Activated B cell treated with CpG ODN at 0.5 μM for 24 hours (primary cell): ENCODE results near the gene PRSS8. TPM values are rescaled to one million over a fixed set of nuclear protein-coding genes. Genes with fewer than 3 reads are reported as not detected.
A peak's percentile ranks its signal among the peaks of the same experiment; 100 is the strongest.

Source experiments
- ATAC-seq: fragments of 200-7000 bp; cut with Tn5 transposase; one replicate; pipeline ENCODE4 v1.10.0; 2021; ENCODE audit warnings: low read depth, mild to moderate bottlenecking, moderate library complexity
- CTCF ChIA-PET: fragments of 350-600 bp; sonication (Branson Sonifier 250); formaldehyde crosslinking; loops from one replicate; lab custom pipeline; 2021; ENCODE audit warnings: antibody characterized with exemption; lab: Charles Lee
- POLR2A ChIA-PET: fragments of 350-600 bp; sonication (Branson Sonifier 250); formaldehyde crosslinking; loops from one replicate; lab custom pipeline; 2021; ENCODE audit warnings: antibody characterized with exemption; lab: Charles Lee
- DNase-seq: peaks from one replicate; pipeline ENCODE4 v3.0.0; 2022
- H3K27ac Mint-ChIP-seq: one replicate; pipeline ENCODE4 v1.8.0; 2020; ENCODE audit warnings: mixed read lengths
- H3K27me3 Mint-ChIP-seq: one replicate; pipeline ENCODE4 v1.8.0; 2021; ENCODE audit warnings: mixed read lengths
- H3K36me3 Mint-ChIP-seq: one replicate; pipeline ENCODE4 v1.8.0; 2021; ENCODE audit warnings: low read depth, mixed read lengths
- H3K4me1 Mint-ChIP-seq: one replicate; pipeline ENCODE4 v1.8.0; 2021; ENCODE audit warnings: mixed read lengths
- H3K4me3 Mint-ChIP-seq: one replicate; pipeline ENCODE4 v1.8.0; 2020; ENCODE audit warnings: mild to moderate bottlenecking, mixed read lengths
- H3K9me3 Mint-ChIP-seq: one replicate; pipeline ENCODE4 v1.8.0; 2020; ENCODE audit warnings: mixed read lengths
- CTCF ChIP-seq: fragments of 200-600 bp; IDR thresholded peaks from one replicate; pipeline ENCODE4 v1.8.0; 2022; ENCODE audit warnings: antibody characterized with exemption, mild to moderate bottlenecking
- intact Hi-C: fragments of 100-400 bp; cut with micrococcal nuclease; formaldehyde crosslinking; loops from one replicate; pipeline ENCODE4 v1.15.1; 2024
- total RNA-seq: library from RNA; stranded (reverse); gene quantifications from 2 replicates; pipeline ENCODE4 v1.2.3, GENCODE V29; 2022

The PRSS8 gene
- total RNA-seq, 1 donor from 2014 or later, result not detected

DNA sequence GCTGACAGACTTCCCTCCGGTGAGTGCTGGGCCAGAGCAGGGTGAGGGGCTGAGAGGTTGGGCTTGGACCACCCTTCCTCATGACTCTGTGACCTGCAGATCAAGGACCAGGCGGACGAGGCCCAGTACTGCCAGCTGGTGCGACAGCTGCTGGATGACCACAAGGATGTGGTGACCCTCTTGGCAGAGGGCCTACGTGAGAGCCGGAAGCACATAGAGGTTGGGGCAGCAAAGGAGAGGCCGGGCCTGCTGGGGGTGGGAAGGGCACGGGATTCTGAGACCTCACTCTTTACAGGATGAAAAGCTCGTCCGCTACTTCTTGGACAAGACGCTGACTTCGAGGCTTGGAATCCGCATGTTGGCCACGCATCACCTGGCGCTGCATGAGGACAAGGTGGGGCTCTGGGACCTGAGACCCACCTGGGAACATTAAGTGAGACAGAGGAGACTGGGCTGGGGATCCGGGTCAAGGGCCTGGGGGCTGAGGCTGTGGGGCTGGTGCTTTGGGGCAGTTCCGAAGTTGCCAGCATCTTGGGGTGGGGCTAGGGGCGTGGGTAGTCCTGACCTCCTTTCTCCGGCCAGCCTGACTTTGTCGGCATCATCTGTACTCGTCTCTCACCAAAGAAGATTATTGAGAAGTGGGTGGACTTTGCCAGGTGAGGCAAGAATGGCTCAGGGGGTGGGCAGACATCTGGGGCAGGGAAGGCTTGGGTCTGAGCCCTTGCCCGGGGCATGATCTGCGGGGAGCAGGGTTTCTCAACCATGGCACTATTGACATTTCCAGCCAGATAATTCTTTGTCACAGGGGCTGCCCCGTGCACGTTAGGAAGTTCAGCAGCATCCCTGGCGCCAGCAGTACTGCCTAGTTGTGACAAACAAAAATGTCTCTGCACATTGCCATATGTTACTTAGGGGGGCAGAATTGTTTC is 25.2 kb downstream of the PRSS8 start:
- H3K36me3 Mint-ChIP-seq, result peaks cover 32% of the 10 kb centered on the region
- intact Hi-C loops, result loop anchor here (10.0 kb wide), 1 partner anchor 224 kb away; no protein-coding TSS in a partner anchor
- peak overlapping the region; percentile 21 for H3K4me3 Mint-ChIP-seq
- ATAC-seq (no peak), DNase-seq (no peak)
- peaks cover 23% of the 10 kb centered on the region for H3K4me1 Mint-ChIP-seq
- TF ChIP-seq CTCF, result no peak
- ChIA-PET CTCF (no interaction called here), POLR2A (interaction anchor here (0.6 kb wide), 1 partner anchor 10 kb away, joined by 3 read pairs; no protein-coding TSS in a partner anchor)
- no peaks in the 10 kb centered on the region for H3K27me3 Mint-ChIP-seq
- no peaks in the 10 kb centered on the region for H3K9me3 Mint-ChIP-seq
- H3K27ac Mint-ChIP-seq, result no peak overlapping the region

- peak overlapping the region; percentile 56 for H3K27ac Mint-ChIP-seq
- ChIA-PET POLR2A (interaction anchor here (0.6 kb wide), 1 partner anchor 11 kb away, joined by 3 read pairs; no protein-coding TSS in a partner anchor), CTCF (no interaction called here)
- peak overlapping the region; percentile 78 for H3K4me3 Mint-ChIP-seq
- intact Hi-C loops, result loop anchor here (2.0 to 10.0 kb wide), 3 partner anchors 33 to 758 kb away; no protein-coding TSS in a partner anchor
- no peaks in the 10 kb centered on the region for H3K27me3 Mint-ChIP-seq
- peaks cover 32% of the 10 kb centered on the region for H3K36me3 Mint-ChIP-seq
- peaks cover 22% of the 10 kb centered on the region for H3K4me1 Mint-ChIP-seq
- ATAC-seq (no peak), DNase-seq (no peak)
- no peak for TF ChIP-seq CTCF
- no peaks in the 10 kb centered on the region for H3K9me3 Mint-ChIP-seq
These were observed 25.9 kb downstream of the PRSS8 start for GRCh38 chr16:31109622-31110021.

GRCh38 chr16:31108794-31109558 is 26.6 kb downstream of the PRSS8 start:
- peak overlapping the region; percentile 78 for H3K4me3 Mint-ChIP-seq
- H3K27me3 Mint-ChIP-seq, result no peaks in the 10 kb centered on the region
- H3K27ac Mint-ChIP-seq, result no peak overlapping the region
- ChIA-PET CTCF (no interaction called here), POLR2A (interaction anchor here (0.6 to 1.5 kb wide), 3 partner anchors 9 to 71 kb away, joined by 3 to 8 read pairs (median 3); partner anchors contain the start of gene FUS)
- H3K9me3 Mint-ChIP-seq, result no peaks in the 10 kb centered on the region
- no peak for TF ChIP-seq CTCF
- intact Hi-C loops, result loop anchor here (2.0 to 5.0 kb wide), 2 partner anchors 34 to 758 kb away; no protein-coding TSS in a partner anchor
- DNase-seq (no peak), ATAC-seq (no peak)
- peaks cover 32% of the 10 kb centered on the region for H3K36me3 Mint-ChIP-seq
- peaks cover 22% of the 10 kb centered on the region for H3K4me1 Mint-ChIP-seq

DNA sequence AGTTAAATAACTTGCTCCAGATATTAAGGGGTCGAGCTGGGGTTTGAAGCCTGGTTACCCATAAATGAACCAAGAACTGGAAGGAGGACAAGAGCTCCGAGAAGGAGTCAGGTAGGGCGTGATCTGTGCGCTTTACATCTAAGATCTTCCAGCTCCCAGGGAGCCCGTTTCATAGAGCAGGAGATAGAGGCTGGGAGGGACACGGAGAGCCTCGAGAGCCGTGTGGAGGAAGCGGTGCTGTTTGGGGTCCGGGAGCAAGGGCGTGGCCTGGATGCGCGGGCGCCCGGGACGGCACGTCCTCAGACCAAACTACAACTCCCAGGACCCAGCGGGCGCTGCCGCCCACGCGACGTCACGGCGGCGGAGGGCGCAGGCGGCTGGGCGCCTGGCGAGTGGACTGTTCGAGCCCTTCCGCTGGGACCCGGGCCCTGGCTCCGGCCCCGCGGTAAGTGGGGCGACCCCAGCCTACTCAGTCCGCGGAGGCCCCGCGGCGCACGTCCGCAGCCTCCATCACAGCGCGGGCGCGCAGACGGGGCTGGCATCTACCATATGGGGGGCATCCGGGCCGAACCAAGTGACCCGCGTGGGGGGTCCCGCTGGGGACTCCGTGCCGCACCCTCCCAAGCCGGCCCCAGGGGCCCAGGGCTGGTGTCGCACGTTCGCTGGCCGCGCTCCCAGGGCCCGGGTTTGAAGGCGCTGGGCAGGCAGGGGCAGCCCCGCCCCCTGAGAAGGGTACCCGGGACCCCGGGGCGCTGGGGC is 27.3 kb downstream of the PRSS8 start, which contains the start of gene BCKDK:
BCKDK (plus strand) TSS at position 352 of the 759 bp plus-strand sequence. CDS start 838 bp downstream, outside the sequence.
- POLR2A ChIA-PET, result interaction anchor here (1.5 to 1.6 kb wide), 2 partner anchors 9 to 72 kb away, joined by 8 to 13 read pairs; partner anchors contain the start of genes FUS and KAT8

More for the DNA sequence above, 27.3 kb downstream of the PRSS8 start, which contains the start of gene BCKDK:
- TF ChIP-seq CTCF, result no peak
- H3K4me1 Mint-ChIP-seq, result peaks cover 19% of the 10 kb centered on the region
- H3K36me3 Mint-ChIP-seq, result peaks cover 32% of the 10 kb centered on the region
- no peaks in the 10 kb centered on the region for H3K27me3 Mint-ChIP-seq
- peak within 1 kb of the TSS; percentile 83 for H3K4me3 Mint-ChIP-seq
- DNase-seq (peak; percentile 69), ATAC-seq (peak; percentile 81)
- CTCF ChIA-PET, result interaction anchor here (1.1 kb wide), 1 partner anchor 49 kb away, joined by 5 read pairs; no protein-coding TSS in a partner anchor
- intact Hi-C loops, result loop anchor here (2.0 to 5.0 kb wide), 2 partner anchors 35 to 759 kb away; no protein-coding TSS in a partner anchor
- H3K27ac Mint-ChIP-seq, result peak within 1 kb of the TSS; percentile 77
- H3K9me3 Mint-ChIP-seq, result no peaks in the 10 kb centered on the region
